Heart left ventricle (tissue), 13 donors: ENCODE data around the gene RNPEPL1.

ENCODE experiments used
- POLR2A ChIP-seq, 2 donors: fragments of 450-650 bp; IDR thresholded peaks; one replicate each; pipeline ENCODE4 v1.6.1; 2017; ENCODE audit warnings: antibody characterized with exemption in 2 of 2, mild to moderate bottlenecking in 2 of 2, moderate library complexity in 2 of 2
- TF ChIP-seq, protein P1 (sequence below), 12 donors: fragments of 200-600 bp; sonication (generic) in 4 of 12; IDR thresholded peaks; one replicate each; pipeline versions ENCODE4 v1.5.0 to v1.8.0; 2018 to 2022; ENCODE audit warnings: antibody characterized with exemption in 12 of 12, mild to moderate bottlenecking in 5 of 12
- donor health status: ischemic (EF 13 %, LVEDD 7.1; RV severe dilation, severe dysfunction).
- donor health status: DM: no; HTN: yes; CAD: no.
- donor health status: DM: no; HTN: no; CAD: no.
- donor health status: ischemic (EF 25% LVEDD 6.9; RV normal size, moderate dysfunction).
- donor health status: ischemic (EF 25% LVEDD 5.7; RV mildly dilated, moderate dysfunction).
- donor health status: ischemic (EF 35%, LVEDD 5.7; RV mildly dilated, moderate dysfunction).
- donor health status: nonischemic (EF 11% LVEDD 7.7; RV severe dilation, severe dysfunction).
- donor health status: DM: yes; HTN: yes; CAD: no.
- donor health status: PGD.
- donor health status: ischemic (EF 29% LVEDD 5.4; RV normal size, mild dysfunction).
- donor health status: nonischemic (EF 23%, LVEDD 6.1; RV moderate dilation, normal function).

DNA sequence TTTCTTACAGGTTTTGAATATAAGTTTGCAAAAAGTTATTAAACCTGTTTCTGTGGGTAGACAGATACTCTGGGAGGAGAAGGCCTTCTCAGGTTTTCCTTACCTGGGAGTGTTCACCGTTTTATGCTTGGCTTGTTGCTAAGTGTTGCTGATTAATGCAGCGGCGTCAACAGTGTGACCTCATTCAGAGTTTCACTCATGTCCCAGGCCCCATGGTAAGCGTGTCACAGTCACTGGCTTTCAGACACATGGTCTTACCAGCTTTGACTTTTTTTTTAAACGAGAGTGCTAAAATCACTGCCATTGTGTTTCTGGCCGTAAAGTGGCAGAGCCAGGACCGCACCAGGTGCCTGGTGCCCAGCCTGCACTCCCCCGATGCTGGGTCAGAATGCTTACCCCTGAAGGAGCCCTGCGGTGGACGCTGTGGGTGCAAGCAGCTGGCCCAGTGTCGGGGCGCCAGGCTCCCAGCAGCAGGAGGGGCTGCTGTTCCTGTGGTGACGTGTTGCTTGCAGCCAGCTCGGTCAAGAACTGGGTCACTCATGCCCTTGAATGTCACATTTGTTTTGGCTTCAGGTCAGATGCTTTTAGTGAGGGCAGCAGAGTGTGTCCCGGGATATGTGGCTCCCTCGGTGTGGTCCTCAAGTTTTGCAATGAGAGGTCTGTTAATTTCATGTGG lies 21.7 kb downstream of the RNPEPL1 start:
- no peak for TF ChIP-seq POLR2A (IDR thresholded peaks at IDR 0.05)
- TF ChIP-seq, protein P1, sequence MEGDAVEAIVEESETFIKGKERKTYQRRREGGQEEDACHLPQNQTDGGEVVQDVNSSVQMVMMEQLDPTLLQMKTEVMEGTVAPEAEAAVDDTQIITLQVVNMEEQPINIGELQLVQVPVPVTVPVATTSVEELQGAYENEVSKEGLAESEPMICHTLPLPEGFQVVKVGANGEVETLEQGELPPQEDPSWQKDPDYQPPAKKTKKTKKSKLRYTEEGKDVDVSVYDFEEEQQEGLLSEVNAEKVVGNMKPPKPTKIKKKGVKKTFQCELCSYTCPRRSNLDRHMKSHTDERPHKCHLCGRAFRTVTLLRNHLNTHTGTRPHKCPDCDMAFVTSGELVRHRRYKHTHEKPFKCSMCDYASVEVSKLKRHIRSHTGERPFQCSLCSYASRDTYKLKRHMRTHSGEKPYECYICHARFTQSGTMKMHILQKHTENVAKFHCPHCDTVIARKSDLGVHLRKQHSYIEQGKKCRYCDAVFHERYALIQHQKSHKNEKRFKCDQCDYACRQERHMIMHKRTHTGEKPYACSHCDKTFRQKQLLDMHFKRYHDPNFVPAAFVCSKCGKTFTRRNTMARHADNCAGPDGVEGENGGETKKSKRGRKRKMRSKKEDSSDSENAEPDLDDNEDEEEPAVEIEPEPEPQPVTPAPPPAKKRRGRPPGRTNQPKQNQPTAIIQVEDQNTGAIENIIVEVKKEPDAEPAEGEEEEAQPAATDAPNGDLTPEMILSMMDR (IDR thresholded peaks at IDR 0.05): no peak
